ENCODE results near the gene SLC35F1. TPM values are rescaled to one million over a fixed set of nuclear protein-coding genes. Genes with fewer than 3 reads are reported as not detected.

SLC35F1 gene
- polyA plus RNA-seq, 1 donor (not counting 4 experiments of a cell fraction or from before 2014, with no cell fraction given): not detected

DNA sequence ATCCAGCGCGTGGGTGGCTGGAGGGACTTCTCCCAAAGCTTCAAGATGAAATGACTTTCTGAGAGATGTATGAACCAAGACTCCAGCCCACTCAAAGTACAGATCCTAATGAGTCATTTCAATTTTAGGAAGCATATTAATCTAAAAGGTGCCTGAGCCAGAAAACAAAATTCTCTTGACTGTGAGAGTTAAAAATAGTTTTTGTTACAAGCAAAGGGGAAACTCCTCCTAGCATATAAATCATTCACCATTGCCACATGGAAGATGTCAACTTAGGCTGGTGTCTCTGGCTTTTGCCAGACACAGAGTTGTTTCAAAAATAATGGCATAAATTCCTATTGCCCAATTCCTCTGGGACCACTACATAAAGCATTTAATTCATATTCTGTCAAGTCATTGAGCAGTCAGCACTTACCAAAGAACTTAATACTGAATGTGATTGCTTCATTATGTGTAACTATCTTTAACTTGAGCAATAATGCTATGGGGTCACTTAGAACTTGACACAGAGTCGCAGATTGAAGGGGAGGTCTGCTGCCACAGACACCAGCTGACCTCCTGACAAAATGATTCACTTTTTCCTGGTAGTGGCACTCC, 280.6 kb downstream of the SLC35F1 start:
- Histone ChIP-seq H3K9me3 (ENCODE audit: control insufficient read depth, low read depth, low read length) (no peaks in the 10 kb centered on the region), H3K36me3 (ENCODE audit: control insufficient read depth in 2 of 2, extremely low read depth in 1 of 2, insufficient read depth in 2 of 2, low read length in 2 of 2) (no peaks in the 10 kb centered on the region), H3K27ac (ENCODE audit: control insufficient read depth, insufficient read depth, low read length) (no peak overlapping the region), H4K20me1 (ENCODE audit: control insufficient read depth, extremely low read depth, insufficient read depth, low read length) (no peaks in the 10 kb centered on the region), H3K4me3 (ENCODE audit: control insufficient read depth in 2 of 3, extremely low read depth in 1 of 3, insufficient read depth in 2 of 3, low read depth in 1 of 3, low read length in 3 of 3) (no peak overlapping the region), H3K27me3 (ENCODE audit: control insufficient read depth, extremely low read depth, insufficient read depth, low read length) (no peaks in the 10 kb centered on the region), H3K4me2 (ENCODE audit: control insufficient read depth, extremely low read depth, insufficient read depth, low read depth, low read length) (no peak overlapping the region), H3K79me2 (ENCODE audit: control insufficient read depth, insufficient read depth, low read length) (no peaks in the 10 kb centered on the region), H3K4me1 (ENCODE audit: control insufficient read depth, extremely low read depth, insufficient read depth, low read length) (no peaks in the 10 kb centered on the region), H2AFZ (ENCODE audit: control insufficient read depth, low read length) (no peak overlapping the region), H3K9me1 (ENCODE audit: control insufficient read depth, extremely low read depth, insufficient read depth, low read length) (no peaks in the 10 kb centered on the region), H3K9ac (ENCODE audit: control insufficient read depth, extremely low read depth, insufficient read depth, low read length) (no peak overlapping the region)
- dilution Hi-C loops (cut with MboI; ENCODE audit: extremely low pct_ligation_motif_present, low sequenced_read_pairs): no loop called here
- no peak for DNase-seq (ENCODE audit: low read depth, low spot score)
- TF ChIP-seq, protein P1, sequence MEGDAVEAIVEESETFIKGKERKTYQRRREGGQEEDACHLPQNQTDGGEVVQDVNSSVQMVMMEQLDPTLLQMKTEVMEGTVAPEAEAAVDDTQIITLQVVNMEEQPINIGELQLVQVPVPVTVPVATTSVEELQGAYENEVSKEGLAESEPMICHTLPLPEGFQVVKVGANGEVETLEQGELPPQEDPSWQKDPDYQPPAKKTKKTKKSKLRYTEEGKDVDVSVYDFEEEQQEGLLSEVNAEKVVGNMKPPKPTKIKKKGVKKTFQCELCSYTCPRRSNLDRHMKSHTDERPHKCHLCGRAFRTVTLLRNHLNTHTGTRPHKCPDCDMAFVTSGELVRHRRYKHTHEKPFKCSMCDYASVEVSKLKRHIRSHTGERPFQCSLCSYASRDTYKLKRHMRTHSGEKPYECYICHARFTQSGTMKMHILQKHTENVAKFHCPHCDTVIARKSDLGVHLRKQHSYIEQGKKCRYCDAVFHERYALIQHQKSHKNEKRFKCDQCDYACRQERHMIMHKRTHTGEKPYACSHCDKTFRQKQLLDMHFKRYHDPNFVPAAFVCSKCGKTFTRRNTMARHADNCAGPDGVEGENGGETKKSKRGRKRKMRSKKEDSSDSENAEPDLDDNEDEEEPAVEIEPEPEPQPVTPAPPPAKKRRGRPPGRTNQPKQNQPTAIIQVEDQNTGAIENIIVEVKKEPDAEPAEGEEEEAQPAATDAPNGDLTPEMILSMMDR (optimal IDR thresholded peaks at IDR 0.05 in 1 of 3, IDR thresholded peaks at IDR 0.05 in 1 of 3, conservative IDR thresholded peaks at IDR 0.05 in 1 of 3; ENCODE audit: extremely low read depth in 1 of 3, insufficient read depth in 2 of 3, low read length in 3 of 3): no peak
- no peak for TF ChIP-seq EZH2 (IDR thresholded peaks at IDR 0.05; ENCODE audit: low read length)
- FAIRE-seq: no peak

DNA sequence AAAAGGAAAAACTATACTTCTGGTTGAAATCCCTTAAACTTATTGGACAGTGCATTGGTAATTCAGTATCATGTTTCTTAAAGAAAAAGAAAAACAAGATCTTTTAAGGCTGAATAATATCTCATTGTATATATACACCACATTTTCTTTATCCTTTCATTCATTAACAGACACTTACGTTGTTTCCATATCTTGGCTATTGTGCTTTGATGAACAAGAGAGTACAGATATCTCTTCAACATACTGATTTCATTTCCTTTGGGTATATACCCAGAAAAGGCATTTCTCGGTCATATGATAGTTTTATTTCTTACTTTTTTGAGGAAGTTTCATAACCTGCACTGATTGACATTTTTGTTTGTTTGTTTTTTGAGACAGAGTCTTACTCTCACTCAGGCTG, 281.5 kb downstream of the SLC35F1 start:
- TF ChIP-seq EZH2 (IDR thresholded peaks at IDR 0.05; ENCODE audit: low read length): no peak
- TF ChIP-seq, protein P1 (optimal IDR thresholded peaks at IDR 0.05 in 1 of 3, IDR thresholded peaks at IDR 0.05 in 1 of 3, conservative IDR thresholded peaks at IDR 0.05 in 1 of 3; ENCODE audit: extremely low read depth in 1 of 3, insufficient read depth in 2 of 3, low read length in 3 of 3): no peak
- Histone ChIP-seq H3K9me1 (ENCODE audit: control insufficient read depth, extremely low read depth, insufficient read depth, low read length) (no peaks in the 10 kb centered on the region), H3K79me2 (ENCODE audit: control insufficient read depth, insufficient read depth, low read length) (no peaks in the 10 kb centered on the region), H2AFZ (ENCODE audit: control insufficient read depth, low read length) (no peak overlapping the region), H3K4me3 (ENCODE audit: control insufficient read depth in 2 of 3, extremely low read depth in 1 of 3, insufficient read depth in 2 of 3, low read depth in 1 of 3, low read length in 3 of 3) (no peak overlapping the region), H3K9ac (ENCODE audit: control insufficient read depth, extremely low read depth, insufficient read depth, low read length) (no peak overlapping the region), H3K36me3 (ENCODE audit: control insufficient read depth in 2 of 2, extremely low read depth in 1 of 2, insufficient read depth in 2 of 2, low read length in 2 of 2) (no peaks in the 10 kb centered on the region), H3K27me3 (ENCODE audit: control insufficient read depth, extremely low read depth, insufficient read depth, low read length) (no peaks in the 10 kb centered on the region), H3K9me3 (ENCODE audit: control insufficient read depth, low read depth, low read length) (no peaks in the 10 kb centered on the region), H4K20me1 (ENCODE audit: control insufficient read depth, extremely low read depth, insufficient read depth, low read length) (no peaks in the 10 kb centered on the region), H3K4me1 (ENCODE audit: control insufficient read depth, extremely low read depth, insufficient read depth, low read length) (no peaks in the 10 kb centered on the region), H3K27ac (ENCODE audit: control insufficient read depth, insufficient read depth, low read length) (no peak overlapping the region), H3K4me2 (ENCODE audit: control insufficient read depth, extremely low read depth, insufficient read depth, low read depth, low read length) (no peak overlapping the region)
- dilution Hi-C loops (cut with MboI; ENCODE audit: extremely low pct_ligation_motif_present, low sequenced_read_pairs): no loop called here
- FAIRE-seq: no peak
- DNase-seq (ENCODE audit: low read depth, low spot score): no peak
